HepG2 (cell line): ENCODE measurements around the gene KRT32. TPM values are rescaled to one million over a fixed set of nuclear protein-coding genes. Genes with fewer than 3 reads are reported as not detected.

Experiments used
- ATAC-seq: fragments of 200-7000 bp; cut with Tn5 transposase; 3 replicates; pipeline ENCODE4 v1.9.1; 2020; ENCODE audit warnings: mild to moderate bottlenecking, moderate library complexity
- BruUV-seq: library from RNA; stranded (reverse); fragments of 400-500 nt; replicated peaks from 2 replicates; lab custom pipeline; 2021; lab: Mats Ljungman, UMichigan
- CTCF ChIA-PET: fragments of 300-600 bp; formaldehyde crosslinking; extraction: SDS; loops from one replicate; lab custom pipeline; 2021; ENCODE audit warnings: low total read pairs, inconsistent platforms, low intra/inter-chr PET ratio; lab: Yijun Ruan, JAX
- POLR2A ChIA-PET: fragments of 350-600 bp; sonication (Branson Sonifier 250); formaldehyde crosslinking; loops from one replicate; lab custom pipeline; 2020; ENCODE audit warnings: antibody characterized with exemption, inconsistent platforms; lab: Yijun Ruan, JAX
- DNase-seq: peaks from one replicate; pipeline ENCODE4 v3.0.0-alpha.2; 2015; ENCODE audit warnings: low spot score
- FAIRE-seq: peaks from 3 replicates; lab custom pipeline; 2011; peaks lifted over from hg19 to GRCh38; lab: Jason Lieb, UNC
- H2AFZ ChIP-seq: one replicate; pipeline ENCODE4 v1.6.1; 2011; ENCODE audit warnings: low read length, inconsistent platforms
- H3K27ac ChIP-seq: fragments of 300-600 bp; 3 replicates; pipeline ENCODE4 v1.8.0; 2011; ENCODE audit warnings: mixed run types, mild to moderate bottlenecking, mixed read lengths, low read length, inconsistent platforms; ENCODE audit not compliant: insufficient read depth; ENCODE audit errors: extremely low read length
- H3K27me3 ChIP-seq, 2 experiments: fragments of 200-600 bp in 1 of 2; 2 replicates in 1 of 2; 3 replicates in 1 of 2; pipeline versions ENCODE4 v1.6.0 to v1.8.0; 2011; ENCODE audit warnings: low read length in 2 of 2, mild to moderate bottlenecking in 2 of 2, moderate library complexity in 2 of 2, inconsistent platforms in 1 of 2; ENCODE audit not compliant: insufficient read depth in 2 of 2, control insufficient read depth in 1 of 2
- H3K36me3 ChIP-seq, 2 experiments: fragments of 200-600 bp in 1 of 2; replicated peaks in 1 of 2; 2 replicates in 1 of 2; 3 replicates in 1 of 2; pipeline versions ENCODE4 v1.5.1 to v1.8.0; 2011; ENCODE audit warnings: low read length in 2 of 2, inconsistent platforms in 1 of 2; ENCODE audit not compliant: insufficient read depth in 2 of 2, control insufficient read depth in 1 of 2
- H3K4me1 ChIP-seq: 2 replicates; pipeline ENCODE4 v1.5.1; 2012; ENCODE audit warnings: low read length, inconsistent platforms; ENCODE audit not compliant: insufficient read depth
- H3K4me2 ChIP-seq: 2 replicates; pipeline ENCODE4 v1.6.0; 2011; ENCODE audit warnings: low read depth, low read length, inconsistent platforms
- H3K4me3 ChIP-seq, 3 experiments: fragments of 200-600 bp in 1 of 3; sonication (generic), shearing (Covaris generic) in 1 of 3; replicated peaks in 1 of 3; 2 replicates each; pipeline ENCODE4 v1.5.1; 2011 to 2016; ENCODE audit warnings: low read length in 3 of 3, inconsistent platforms in 2 of 3, low read depth in 2 of 3, mild to moderate bottlenecking in 2 of 3, control low read depth in 1 of 3, mixed read lengths in 1 of 3; ENCODE audit not compliant: insufficient read depth in 1 of 3
- H3K79me2 ChIP-seq: one replicate; pipeline ENCODE4 v1.6.1; 2011; ENCODE audit warnings: low read length, inconsistent platforms; ENCODE audit not compliant: insufficient read depth
- H3K9ac ChIP-seq: 2 replicates; pipeline ENCODE4 v1.6.0; 2011; ENCODE audit warnings: mild to moderate bottlenecking, low read depth, low read length, inconsistent platforms; ENCODE audit not compliant: insufficient read depth
- H3K9me3 ChIP-seq: 2 replicates; pipeline ENCODE4 v1.5.1; 2012; ENCODE audit warnings: mild to moderate bottlenecking, low read length
- H4K20me1 ChIP-seq: 2 replicates; pipeline ENCODE4 v1.6.0; 2011; ENCODE audit warnings: inconsistent platforms, mild to moderate bottlenecking, low read length, moderate library complexity; ENCODE audit not compliant: insufficient read depth
- HNRNPK ChIP-seq: fragments of 200-400 bp; formaldehyde crosslinking; IDR thresholded peaks from 2 replicates; pipeline ENCODE4 v1.6.1; 2018; ENCODE audit warnings: low read length, low read depth, moderate library complexity, mild to moderate bottlenecking; ENCODE audit not compliant: poor library complexity, severe bottlenecking
- KLF16 ChIP-seq, 2 experiments: sonication (generic) in 1 of 2; formaldehyde crosslinking in 1 of 2; IDR thresholded peaks; 2 replicates each; pipeline versions ENCODE4 v1.6.1 to v1.8.0; 2016 to 2023; ENCODE audit warnings: missing genetic modification reagents in 2 of 2, missing compliant biosample characterization in 1 of 2
- NCOA1 ChIP-seq: sonication (generic); formaldehyde crosslinking; IDR thresholded peaks from 2 replicates; pipeline ENCODE4 v1.9.0; 2021; ENCODE audit warnings: missing genetic modification reagents
- RARA ChIP-seq: IDR thresholded peaks from 2 replicates; pipeline ENCODE4 v1.6.1; 2016; ENCODE audit warnings: missing genetic modification reagents, missing compliant biosample characterization
- SIX1 ChIP-seq: sonication (generic); formaldehyde crosslinking; IDR thresholded peaks from 2 replicates; pipeline ENCODE4 v1.4.0; 2020; ENCODE audit warnings: missing genetic modification reagents, borderline replicate concordance
- U2AF1 ChIP-seq: fragments of 200-400 bp; formaldehyde crosslinking; optimal IDR thresholded peaks from 2 replicates; pipeline ENCODE3; 2017; ENCODE audit warnings: mild to moderate bottlenecking, low read depth, low read length
- ZFP90 ChIP-seq: sonication (generic); formaldehyde crosslinking; IDR thresholded peaks from 2 replicates; pipeline ENCODE4 v1.8.0; 2022; ENCODE audit warnings: missing genetic modification reagents, mild to moderate bottlenecking, inconsistent platforms, borderline replicate concordance
- ZNF317 ChIP-seq: sonication (generic); formaldehyde crosslinking; IDR thresholded peaks from 2 replicates; pipeline ENCODE4 v1.5.0; 2020; ENCODE audit warnings: mild to moderate bottlenecking, missing genetic modification reagents
- ZNF577 ChIP-seq: sonication (generic); formaldehyde crosslinking; IDR thresholded peaks from 2 replicates; pipeline ENCODE4 v1.4.0; 2020; ENCODE audit warnings: mild to moderate bottlenecking, low read depth, missing genetic modification reagents, borderline replicate concordance
- ZSCAN25 ChIP-seq: sonication (generic); formaldehyde crosslinking; IDR thresholded peaks from 2 replicates; pipeline ENCODE4 v1.8.0; 2022; ENCODE audit warnings: mild to moderate bottlenecking, missing genetic modification reagents
- WGBS: methylation state at CpG from one replicate; pipeline ENCODE4 v1.1.6; 2017; ENCODE audit warnings: low lambda C conversion rate; 5-methylcytosine and 5-hydroxymethylcytosine counted together
- in situ Hi-C: cut with HindIII; loops from 2 replicates; pipeline ENCODE4 v1.10.0; 2017; ENCODE audit warnings: low pct_unique_long_range_greater_than_20kb; ENCODE audit not compliant: extremely low pct_ligation_motif_present
- intact Hi-C: fragments of 100-400 bp; cut with micrococcal nuclease; formaldehyde crosslinking; loops from one replicate; pipeline ENCODE4 v1.10.0; 2022; ENCODE audit not compliant: unreplicated experiment
- polyA plus RNA-seq, 8 experiments: library from polyadenylated mRNA; depleted of rRNA in 3 of 8; stranded (reverse) in 7 of 8; unstranded in 1 of 8; fragments of >200 nt; fragmentation: Illumina TruSeq in 4 of 8; extraction: Trizol in 4 of 8; gene quantifications; 2 replicates each; pipeline versions ENCODE4 v1.2.1 to v1.2.3, GENCODE V29; 2011 to 2016; ENCODE audit warnings: low read depth in 4 of 8, missing spikeins in 1 of 8, mixed read lengths in 1 of 8; ENCODE audit not compliant: insufficient read depth in 1 of 8
- total RNA-seq, 5 experiments: library from RNA; depleted of rRNA; stranded (reverse); fragments of >200 nt; fragmentation: Illumina TruSeq; extraction: Trizol; gene quantifications; 2 replicates each; pipeline ENCODE4 v1.2.3, GENCODE V29; 2016; ENCODE audit warnings: low read depth in 1 of 5
- TF ChIP-seq, protein P1 (sequence below): sonication (generic); formaldehyde crosslinking; IDR thresholded peaks from 2 replicates; pipeline ENCODE4 v1.5.0; 2020; ENCODE audit warnings: missing genetic modification reagents
- TF ChIP-seq, protein P2 (sequence below): sonication (generic); formaldehyde crosslinking; IDR thresholded peaks from 2 replicates; pipeline ENCODE4 v1.5.1; 2020; ENCODE audit warnings: missing genetic modification reagents, mild to moderate bottlenecking, borderline replicate concordance
- TF ChIP-seq, protein P3 (sequence below): sonication (generic); formaldehyde crosslinking; IDR thresholded peaks from 2 replicates; pipeline ENCODE4 v1.9.0; 2021; ENCODE audit warnings: missing genetic modification reagents, mild to moderate bottlenecking, borderline replicate concordance
- TF ChIP-seq, protein P4 (sequence below): sonication (generic); formaldehyde crosslinking; IDR thresholded peaks from 2 replicates; pipeline ENCODE4 v1.4.0; 2020; ENCODE audit warnings: mild to moderate bottlenecking, missing genetic modification reagents

KRT32 gene
- total and polyA plus RNA-seq, 2 of the 13 experiments (the other 11 are each of a cell fraction or from before 2014, with no cell fraction given) = not detected

DNA sequence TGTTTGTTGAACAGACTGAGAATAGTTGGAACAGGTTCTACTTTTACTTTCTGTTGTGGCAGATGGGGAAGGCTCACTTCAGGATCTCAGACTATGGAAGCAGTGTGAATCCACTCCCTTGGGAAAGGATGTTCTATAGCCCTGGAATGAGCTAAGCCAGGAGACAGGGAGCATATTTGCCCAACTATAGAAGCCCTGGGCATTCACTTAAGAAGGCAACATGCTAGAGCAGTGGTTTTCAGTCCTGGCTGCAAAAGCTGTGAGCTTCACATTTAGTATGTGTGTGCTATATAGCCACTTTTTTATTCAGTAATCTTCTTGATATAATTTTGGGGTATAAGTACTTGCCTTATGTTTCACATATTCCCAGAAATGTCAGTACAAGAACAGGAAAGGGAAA, 1.2 kb upstream of the KRT32 start:
- Histone ChIP-seq H3K9ac (no peak overlapping the region), H3K36me3 (no peaks in the 10 kb centered on the region), H3K27ac (no peak overlapping the region), H4K20me1 (no peaks in the 10 kb centered on the region), H3K4me3 (no peak overlapping the region), H3K27me3 (peaks cover 2 to 47% of the 10 kb centered on the region in 2 experiments; a peak in 3 of 5 replicates), H3K79me2 (no peaks in the 10 kb centered on the region), H3K9me3 (no peaks in the 10 kb centered on the region), H3K4me2 (no peak overlapping the region), H2AFZ (no peak overlapping the region), H3K4me1 (no peaks in the 10 kb centered on the region)
- no peak for TF ChIP-seq KLF16 (CRISPR knock-in tag; IDR thresholded peaks at IDR 0.05)
- TF ChIP-seq, protein P1, sequence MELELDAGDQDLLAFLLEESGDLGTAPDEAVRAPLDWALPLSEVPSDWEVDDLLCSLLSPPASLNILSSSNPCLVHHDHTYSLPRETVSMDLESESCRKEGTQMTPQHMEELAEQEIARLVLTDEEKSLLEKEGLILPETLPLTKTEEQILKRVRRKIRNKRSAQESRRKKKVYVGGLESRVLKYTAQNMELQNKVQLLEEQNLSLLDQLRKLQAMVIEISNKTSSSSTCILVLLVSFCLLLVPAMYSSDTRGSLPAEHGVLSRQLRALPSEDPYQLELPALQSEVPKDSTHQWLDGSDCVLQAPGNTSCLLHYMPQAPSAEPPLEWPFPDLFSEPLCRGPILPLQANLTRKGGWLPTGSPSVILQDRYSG = no peak
- TF ChIP-seq, protein P2, sequence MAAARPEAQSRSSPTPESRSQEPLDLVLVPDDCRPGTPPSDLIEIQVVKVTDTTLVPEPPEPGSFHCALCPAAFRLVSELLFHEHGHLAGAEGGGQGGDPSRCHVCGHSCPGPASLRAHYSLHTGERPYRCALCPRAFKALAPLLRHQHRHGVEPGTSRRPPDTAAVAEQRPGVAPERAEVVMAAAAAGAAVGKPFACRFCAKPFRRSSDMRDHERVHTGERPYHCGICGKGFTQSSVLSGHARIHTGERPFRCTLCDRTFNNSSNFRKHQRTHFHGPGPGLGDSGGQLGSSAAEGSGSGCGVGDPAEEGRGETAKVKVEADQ (CRISPR knock-in tag) = no peak
- TF ChIP-seq HNRNPK = no peak
- no peak for TF ChIP-seq ZNF317
- TF ChIP-seq ZSCAN25 (CRISPR knock-in tag) = no peak
- no peak for TF ChIP-seq NCOA1 (CRISPR knock-in tag)
- no peak for ATAC-seq
- POLR2A ChIA-PET = no interaction called here
- in situ Hi-C loops (no loop called here), intact Hi-C loops (no loop called here)
- BruUV-seq = no TSS peak
- no peak for DNase-seq
- no peak for FAIRE-seq
- CTCF ChIA-PET = no interaction called here

DNA sequence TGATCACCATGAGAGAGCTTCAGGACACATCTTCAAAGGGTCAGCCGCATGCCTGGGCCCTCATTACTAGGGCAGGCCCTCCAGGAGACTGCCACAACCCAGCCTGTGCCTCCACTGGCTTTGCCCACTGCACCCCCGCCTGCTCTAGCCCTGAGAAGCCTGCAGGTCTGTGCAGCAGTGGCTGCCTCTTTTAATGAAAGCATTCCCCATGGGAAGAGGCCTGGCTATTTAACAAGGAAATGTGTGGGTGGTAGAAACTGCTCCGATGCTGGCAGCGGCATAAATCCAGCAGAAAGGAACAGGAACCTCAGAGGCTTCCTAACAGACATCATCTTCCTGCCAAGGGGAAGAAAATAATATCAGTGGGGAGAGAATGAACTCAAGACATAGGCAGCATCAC, 375 bp upstream of the KRT32 start:
- Histone ChIP-seq H3K9me3 (no peaks in the 10 kb centered on the region), H3K27me3 (peaks cover 2 to 43% of the 10 kb centered on the region in 2 experiments; a peak in 3 of 5 replicates), H2AFZ (no peak overlapping the region), H4K20me1 (no peaks in the 10 kb centered on the region), H3K79me2 (no peaks in the 10 kb centered on the region), H3K27ac (no peak overlapping the region), H3K9ac (no peak overlapping the region), H3K36me3 (no peaks in the 10 kb centered on the region), H3K4me2 (no peak overlapping the region), H3K4me3 (no peak overlapping the region), H3K4me1 (no peaks in the 10 kb centered on the region)
- DNase-seq (no peak), FAIRE-seq (no peak), ATAC-seq (no peak)
- POLR2A ChIA-PET = no interaction called here
- in situ Hi-C loops (no loop called here), intact Hi-C loops (no loop called here)
- WGBS = 0% methylated on average over 4 of the region's 4 CpGs
- CTCF ChIA-PET = no interaction called here
- no TSS peak for BruUV-seq
- TF ChIP-seq ZFP90 = no peak
- TF ChIP-seq, protein P3, sequence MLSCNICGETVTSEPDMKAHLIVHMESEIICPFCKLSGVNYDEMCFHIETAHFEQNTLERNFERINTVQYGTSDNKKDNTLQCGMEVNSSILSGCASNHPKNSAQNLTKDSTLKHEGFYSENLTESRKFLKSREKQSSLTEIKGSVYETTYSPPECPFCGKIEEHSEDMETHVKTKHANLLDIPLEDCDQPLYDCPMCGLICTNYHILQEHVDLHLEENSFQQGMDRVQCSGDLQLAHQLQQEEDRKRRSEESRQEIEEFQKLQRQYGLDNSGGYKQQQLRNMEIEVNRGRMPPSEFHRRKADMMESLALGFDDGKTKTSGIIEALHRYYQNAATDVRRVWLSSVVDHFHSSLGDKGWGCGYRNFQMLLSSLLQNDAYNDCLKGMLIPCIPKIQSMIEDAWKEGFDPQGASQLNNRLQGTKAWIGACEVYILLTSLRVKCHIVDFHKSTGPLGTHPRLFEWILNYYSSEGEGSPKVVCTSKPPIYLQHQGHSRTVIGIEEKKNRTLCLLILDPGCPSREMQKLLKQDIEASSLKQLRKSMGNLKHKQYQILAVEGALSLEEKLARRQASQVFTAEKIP (CRISPR knock-in tag) = no peak
- TF ChIP-seq SIX1 = no peak
- no peak for TF ChIP-seq RARA (CRISPR knock-in tag)
- TF ChIP-seq, protein P4, sequence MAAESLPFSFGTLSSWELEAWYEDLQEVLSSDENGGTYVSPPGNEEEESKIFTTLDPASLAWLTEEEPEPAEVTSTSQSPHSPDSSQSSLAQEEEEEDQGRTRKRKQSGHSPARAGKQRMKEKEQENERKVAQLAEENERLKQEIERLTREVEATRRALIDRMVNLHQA = no peak
- TF ChIP-seq ZNF577 = no peak
- TF ChIP-seq U2AF1 = no peak
